Measurements from ENCODE around the gene PAX7. TPM values are rescaled to one million over a fixed set of nuclear protein-coding genes. Genes with fewer than 3 reads are reported as not detected.

Gene PAX7
- total RNA-seq, 1 experiment from 2014 or later = 0.07 TPM

DNA sequence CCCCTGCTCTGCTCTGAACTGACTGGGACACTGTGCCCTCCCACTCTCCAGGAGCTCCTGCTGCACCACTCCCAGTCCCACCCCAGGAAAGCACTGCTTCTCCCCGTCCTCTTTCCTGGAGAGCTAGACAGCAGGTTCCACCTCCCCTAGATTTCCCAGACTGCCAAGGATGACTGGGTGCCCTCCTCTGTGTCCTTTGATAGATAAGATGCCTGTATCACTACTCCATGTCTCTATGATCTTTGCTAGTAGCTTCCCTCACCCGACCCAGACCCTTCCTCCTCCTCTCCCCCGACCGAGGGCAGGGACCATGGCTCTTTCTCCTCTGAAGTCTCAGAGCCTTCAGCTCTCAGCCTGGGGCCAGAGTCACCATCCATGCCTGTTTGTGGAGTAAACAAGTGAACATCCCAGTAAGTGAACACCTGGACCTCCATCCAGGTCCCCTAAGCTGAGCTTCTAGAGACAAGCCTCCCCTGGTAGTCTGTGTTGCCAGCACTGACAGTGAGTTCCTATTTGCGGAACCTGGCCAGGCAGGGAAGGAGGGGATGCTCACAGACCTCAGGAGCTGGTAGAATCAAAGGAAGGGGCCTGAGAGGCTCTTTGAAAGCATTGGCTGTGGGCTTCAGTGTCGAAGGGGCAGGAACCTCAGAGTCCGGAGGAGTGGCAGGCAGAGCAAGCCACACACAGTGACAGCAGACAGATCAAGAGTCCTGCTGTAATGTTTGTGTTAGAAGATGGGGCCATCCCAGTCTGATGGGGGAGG lies 104.0 kb downstream of the PAX7 start:
- DNase-seq = no peak
- Histone ChIP-seq H3K27ac (ENCODE audit: low read length) (no peak overlapping the region), H4K20me1 (ENCODE audit: insufficient read depth, low read depth, low read length) (no peaks in the 10 kb centered on the region), H3K9me3 (ENCODE audit: low read length) (no peaks in the 10 kb centered on the region), H3K27me3 (ENCODE audit: low read length) (no peaks in the 10 kb centered on the region), H3K4me2 (ENCODE audit: low read depth, low read length, poor library complexity, severe bottlenecking) (no peak overlapping the region), H3K9ac (ENCODE audit: low read length) (no peak overlapping the region), H2AFZ (ENCODE audit: low read length) (no peak overlapping the region), H3K4me3 (ENCODE audit: low read length) (no peak overlapping the region), H3K4me1 (ENCODE audit: low read length) (no peaks in the 10 kb centered on the region), H3K79me2 (ENCODE audit: low read length) (no peaks in the 10 kb centered on the region), H3K9me2 (replicated peaks; ENCODE audit: insufficient read depth, low read length) (no peaks in the 10 kb centered on the region), H3K36me3 (ENCODE audit: insufficient read depth, low read length) (no peaks in the 10 kb centered on the region)

DNA sequence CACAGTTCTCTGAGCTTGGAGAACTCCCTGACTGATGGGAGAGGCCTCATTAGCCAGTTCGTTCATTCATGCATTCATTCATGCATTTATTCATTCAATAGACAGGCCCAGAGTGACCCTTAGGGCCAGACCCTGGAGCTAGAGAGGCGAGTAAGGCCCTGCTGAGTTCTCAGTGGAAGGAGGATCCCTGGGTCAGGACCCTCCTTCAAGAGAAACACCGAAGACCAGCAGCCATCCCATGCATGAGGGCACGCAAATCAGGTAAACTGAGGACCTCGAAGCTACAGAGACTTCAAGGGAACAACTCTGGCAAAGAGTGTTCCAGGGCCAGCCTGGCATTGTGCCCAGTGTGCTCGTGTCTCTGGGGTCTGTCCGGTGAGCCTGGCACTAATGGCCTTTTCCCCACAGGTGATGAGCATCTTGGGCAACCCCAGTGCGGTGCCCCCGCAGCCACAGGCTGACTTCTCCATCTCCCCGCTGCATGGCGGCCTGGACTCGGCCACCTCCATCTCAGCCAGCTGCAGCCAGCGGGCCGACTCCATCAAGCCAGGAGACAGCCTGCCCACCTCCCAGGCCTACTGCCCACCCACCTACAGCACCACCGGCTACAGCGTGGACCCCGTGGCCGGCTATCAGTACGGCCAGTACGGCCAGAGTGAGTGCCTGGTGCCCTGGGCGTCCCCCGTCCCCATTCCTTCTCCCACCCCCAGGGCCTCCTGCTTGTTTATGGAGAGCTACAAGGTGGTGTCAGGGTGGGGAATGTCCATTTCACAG lies 104.8 kb downstream of the PAX7 start:
- H3K9me3 ChIP-seq (ENCODE audit: low read length) = no peaks in the 10 kb centered on the region
- no peaks in the 10 kb centered on the region for H3K36me3 ChIP-seq (ENCODE audit: insufficient read depth, low read length)
- H3K4me3 ChIP-seq (ENCODE audit: low read length) = no peak overlapping the region
- no peaks in the 10 kb centered on the region for H3K27me3 ChIP-seq (ENCODE audit: low read length)
- DNase-seq = no peak
- H3K4me1 ChIP-seq (ENCODE audit: low read length) = no peaks in the 10 kb centered on the region
- no peaks in the 10 kb centered on the region for H3K9me2 ChIP-seq (replicated peaks; ENCODE audit: insufficient read depth, low read length)
- H3K27ac ChIP-seq (ENCODE audit: low read length) = no peak overlapping the region
- H3K9ac ChIP-seq (ENCODE audit: low read length) = no peak overlapping the region
- no peaks in the 10 kb centered on the region for H3K79me2 ChIP-seq (ENCODE audit: low read length)
- no peaks in the 10 kb centered on the region for H4K20me1 ChIP-seq (ENCODE audit: insufficient read depth, low read depth, low read length)
- no peak overlapping the region for H3K4me2 ChIP-seq (ENCODE audit: low read depth, low read length, poor library complexity, severe bottlenecking)
- H2AFZ ChIP-seq (ENCODE audit: low read length) = no peak overlapping the region

DNA sequence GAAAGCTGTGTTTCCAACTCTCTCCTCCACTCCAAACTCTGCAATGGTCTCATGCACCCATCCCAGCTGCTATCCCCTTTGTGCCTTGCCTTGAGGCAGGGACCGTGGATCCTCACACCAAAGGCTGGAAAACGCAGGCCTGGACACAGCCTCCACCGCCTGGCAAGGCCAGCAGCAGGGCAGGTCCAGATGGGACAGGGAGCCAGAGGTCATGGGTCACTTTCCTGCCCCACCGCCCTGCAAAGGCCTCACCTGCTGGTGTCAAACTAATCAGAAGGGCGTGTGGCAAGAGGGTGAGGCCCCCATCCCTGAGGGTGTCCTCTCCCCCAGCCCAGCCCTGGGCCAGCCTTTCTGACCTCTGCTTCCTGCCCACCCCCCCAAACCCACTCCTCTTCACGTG lies 106.3 kb downstream of the PAX7 start:
- Histone ChIP-seq H3K9me3 (ENCODE audit: low read length) (no peaks in the 10 kb centered on the region), H3K4me1 (ENCODE audit: low read length) (no peaks in the 10 kb centered on the region), H3K36me3 (ENCODE audit: insufficient read depth, low read length) (no peaks in the 10 kb centered on the region), H3K4me2 (ENCODE audit: low read depth, low read length, poor library complexity, severe bottlenecking) (no peak overlapping the region), H4K20me1 (ENCODE audit: insufficient read depth, low read depth, low read length) (no peaks in the 10 kb centered on the region), H3K4me3 (ENCODE audit: low read length) (no peak overlapping the region), H2AFZ (ENCODE audit: low read length) (no peak overlapping the region), H3K9ac (ENCODE audit: low read length) (no peak overlapping the region), H3K27ac (ENCODE audit: low read length) (no peak overlapping the region), H3K9me2 (replicated peaks; ENCODE audit: insufficient read depth, low read length) (no peaks in the 10 kb centered on the region), H3K27me3 (ENCODE audit: low read length) (no peaks in the 10 kb centered on the region), H3K79me2 (ENCODE audit: low read length) (no peaks in the 10 kb centered on the region)
- no peak for DNase-seq

DNA sequence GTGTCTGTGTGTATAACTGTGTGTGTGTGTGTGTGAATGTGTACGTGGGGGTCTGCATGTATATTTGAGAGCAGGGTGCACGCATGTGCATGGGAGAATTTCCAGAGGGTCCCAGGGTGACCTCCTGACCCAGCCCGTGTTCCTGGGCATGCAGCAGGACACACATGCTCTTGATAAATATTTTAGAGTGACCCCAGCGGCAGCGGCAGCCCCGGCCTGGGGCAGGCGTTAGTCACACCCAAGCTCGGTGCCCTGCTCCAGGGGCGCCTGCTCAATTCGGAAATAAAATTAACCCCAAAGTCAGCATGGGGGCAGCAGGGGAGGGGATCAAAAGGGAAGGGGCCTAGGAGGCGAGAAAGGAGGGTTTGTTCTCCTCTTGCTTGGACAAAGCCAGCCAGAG lies 107.5 kb downstream of the PAX7 start:
- H3K9me2 ChIP-seq (replicated peaks; ENCODE audit: insufficient read depth, low read length) = no peaks in the 10 kb centered on the region
- no peaks in the 10 kb centered on the region for H3K4me1 ChIP-seq (ENCODE audit: low read length)
- no peak overlapping the region for H3K27ac ChIP-seq (ENCODE audit: low read length)
- no peaks in the 10 kb centered on the region for H3K27me3 ChIP-seq (ENCODE audit: low read length)
- no peak overlapping the region for H3K4me2 ChIP-seq (ENCODE audit: low read depth, low read length, poor library complexity, severe bottlenecking)
- H3K9ac ChIP-seq (ENCODE audit: low read length) = no peak overlapping the region
- DNase-seq = no peak
- no peaks in the 10 kb centered on the region for H3K79me2 ChIP-seq (ENCODE audit: low read length)
- no peak overlapping the region for H2AFZ ChIP-seq (ENCODE audit: low read length)
- no peaks in the 10 kb centered on the region for H3K9me3 ChIP-seq (ENCODE audit: low read length)
- no peak overlapping the region for H3K4me3 ChIP-seq (ENCODE audit: low read length)
- H4K20me1 ChIP-seq (ENCODE audit: insufficient read depth, low read depth, low read length) = no peaks in the 10 kb centered on the region
- H3K36me3 ChIP-seq (ENCODE audit: insufficient read depth, low read length) = no peaks in the 10 kb centered on the region

DNA sequence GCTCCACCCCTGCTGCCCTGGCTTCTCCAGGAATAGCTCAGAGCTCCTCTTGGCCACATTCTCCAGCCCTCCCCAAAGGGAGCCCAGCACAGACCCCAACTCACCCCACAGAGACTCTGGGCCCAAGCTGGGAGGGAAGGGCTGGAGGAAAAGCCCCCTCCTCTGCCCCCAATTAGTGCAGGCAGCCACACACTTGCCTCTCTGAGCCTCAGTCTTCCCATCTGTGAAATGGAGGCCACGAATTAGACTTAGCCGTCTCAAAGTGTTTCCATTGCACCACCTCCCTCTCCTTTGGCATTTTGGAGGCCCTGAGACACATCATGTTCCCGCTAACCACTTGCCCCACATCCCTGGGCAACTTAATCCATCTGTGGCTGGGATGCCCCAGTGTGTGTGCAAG lies 108.0 kb downstream of the PAX7 start:
- Histone ChIP-seq H2AFZ (ENCODE audit: low read length) (no peak overlapping the region), H3K4me1 (ENCODE audit: low read length) (no peaks in the 10 kb centered on the region), H3K27me3 (ENCODE audit: low read length) (no peaks in the 10 kb centered on the region), H4K20me1 (ENCODE audit: insufficient read depth, low read depth, low read length) (no peaks in the 10 kb centered on the region), H3K36me3 (ENCODE audit: insufficient read depth, low read length) (no peaks in the 10 kb centered on the region), H3K9me3 (ENCODE audit: low read length) (no peaks in the 10 kb centered on the region), H3K79me2 (ENCODE audit: low read length) (no peaks in the 10 kb centered on the region), H3K9ac (ENCODE audit: low read length) (no peak overlapping the region), H3K27ac (ENCODE audit: low read length) (no peak overlapping the region), H3K4me2 (ENCODE audit: low read depth, low read length, poor library complexity, severe bottlenecking) (no peak overlapping the region), H3K4me3 (ENCODE audit: low read length) (no peak overlapping the region), H3K9me2 (replicated peaks; ENCODE audit: insufficient read depth, low read length) (no peaks in the 10 kb centered on the region)
- no peak for DNase-seq

DNA sequence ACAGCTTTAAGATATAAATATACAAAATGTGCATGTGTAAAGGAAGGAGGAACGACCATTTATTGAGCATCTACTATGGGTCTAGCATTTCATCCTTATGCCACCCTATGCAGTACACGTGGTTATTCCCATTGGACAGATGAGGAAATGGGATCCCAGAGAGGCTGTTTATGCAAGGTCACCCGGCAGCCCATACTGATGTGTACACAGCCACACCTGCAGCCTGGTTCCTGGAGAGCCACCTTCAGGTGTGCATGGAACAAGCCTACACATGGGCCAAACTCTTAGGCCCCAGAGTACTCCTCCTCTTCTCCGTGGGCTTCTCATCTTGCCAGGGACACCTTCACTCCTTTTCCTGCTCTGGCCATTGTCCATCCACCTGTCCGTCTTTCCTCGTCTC lies 108.8 kb downstream of the PAX7 start:
- Histone ChIP-seq H4K20me1 (ENCODE audit: insufficient read depth, low read depth, low read length) (no peaks in the 10 kb centered on the region), H3K27me3 (ENCODE audit: low read length) (no peaks in the 10 kb centered on the region), H2AFZ (ENCODE audit: low read length) (no peak overlapping the region), H3K9ac (ENCODE audit: low read length) (no peak overlapping the region), H3K27ac (ENCODE audit: low read length) (no peak overlapping the region), H3K79me2 (ENCODE audit: low read length) (no peaks in the 10 kb centered on the region), H3K9me3 (ENCODE audit: low read length) (no peaks in the 10 kb centered on the region), H3K36me3 (ENCODE audit: insufficient read depth, low read length) (no peaks in the 10 kb centered on the region), H3K9me2 (replicated peaks; ENCODE audit: insufficient read depth, low read length) (no peaks in the 10 kb centered on the region), H3K4me2 (ENCODE audit: low read depth, low read length, poor library complexity, severe bottlenecking) (no peak overlapping the region), H3K4me1 (ENCODE audit: low read length) (no peaks in the 10 kb centered on the region), H3K4me3 (ENCODE audit: low read length) (no peak overlapping the region)
- DNase-seq = no peak

DNA sequence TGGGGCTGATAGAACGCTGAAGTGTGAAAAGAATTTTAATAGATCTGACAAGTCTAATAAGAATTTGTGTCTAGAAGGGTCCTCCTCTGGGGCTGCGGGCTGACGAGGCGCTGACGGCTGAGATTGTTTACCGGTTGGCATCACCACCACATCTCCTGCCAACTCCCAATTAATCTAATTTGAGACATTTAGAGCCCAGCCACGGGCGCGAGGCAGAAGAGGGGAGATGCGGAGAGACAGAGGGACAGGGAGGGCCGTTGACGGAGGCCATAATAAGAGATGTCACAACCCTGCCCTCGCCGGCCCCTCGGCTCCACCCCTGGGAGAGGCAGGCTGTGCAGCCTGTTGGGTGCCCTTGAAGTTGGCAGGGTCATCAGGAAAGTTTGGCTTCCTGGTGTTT lies 109.3 kb downstream of the PAX7 start:
- H3K4me1 ChIP-seq (ENCODE audit: low read length) = no peaks in the 10 kb centered on the region
- H3K27me3 ChIP-seq (ENCODE audit: low read length) = no peaks in the 10 kb centered on the region
- H3K79me2 ChIP-seq (ENCODE audit: low read length) = no peaks in the 10 kb centered on the region
- H3K9me3 ChIP-seq (ENCODE audit: low read length) = no peaks in the 10 kb centered on the region
- H3K9me2 ChIP-seq (replicated peaks; ENCODE audit: insufficient read depth, low read length) = no peaks in the 10 kb centered on the region
- no peaks in the 10 kb centered on the region for H3K36me3 ChIP-seq (ENCODE audit: insufficient read depth, low read length)
- no peak overlapping the region for H2AFZ ChIP-seq (ENCODE audit: low read length)
- H4K20me1 ChIP-seq (ENCODE audit: insufficient read depth, low read depth, low read length) = no peaks in the 10 kb centered on the region
- no peak overlapping the region for H3K4me2 ChIP-seq (ENCODE audit: low read depth, low read length, poor library complexity, severe bottlenecking)
- H3K4me3 ChIP-seq (ENCODE audit: low read length) = no peak overlapping the region
- H3K9ac ChIP-seq (ENCODE audit: low read length) = no peak overlapping the region
- DNase-seq = no peak
- no peak overlapping the region for H3K27ac ChIP-seq (ENCODE audit: low read length)

DNA sequence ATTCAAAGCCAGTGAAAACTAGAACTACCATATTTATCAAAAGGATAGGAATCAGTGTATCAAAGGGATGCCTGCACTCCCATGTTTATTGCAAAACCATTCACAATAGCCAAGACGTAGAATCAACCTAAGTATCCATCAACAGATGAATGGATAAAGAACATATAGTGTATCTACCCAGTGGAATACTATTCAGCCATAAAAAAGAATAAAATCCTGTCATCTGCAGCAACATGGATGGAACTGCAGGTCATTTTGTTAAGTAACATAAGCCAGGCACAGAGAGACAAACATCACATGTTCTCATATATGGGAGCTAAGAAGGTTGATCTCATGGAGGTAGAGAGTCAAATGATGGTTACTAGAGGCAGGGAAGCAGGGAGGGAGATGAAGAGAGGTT lies 110.0 kb downstream of the PAX7 start:
- no peak for DNase-seq
- Histone ChIP-seq H2AFZ (ENCODE audit: low read length) (no peak overlapping the region), H3K4me3 (ENCODE audit: low read length) (no peak overlapping the region)

More for the DNA sequence above, 110.0 kb downstream of the PAX7 start:
- Histone ChIP-seq H3K27ac (ENCODE audit: low read length) (no peak overlapping the region), H3K9me2 (replicated peaks; ENCODE audit: insufficient read depth, low read length) (no peaks in the 10 kb centered on the region), H3K9ac (ENCODE audit: low read length) (no peak overlapping the region), H3K4me1 (ENCODE audit: low read length) (no peaks in the 10 kb centered on the region), H3K4me2 (ENCODE audit: low read depth, low read length, poor library complexity, severe bottlenecking) (no peak overlapping the region), H4K20me1 (ENCODE audit: insufficient read depth, low read depth, low read length) (no peaks in the 10 kb centered on the region), H3K79me2 (ENCODE audit: low read length) (no peaks in the 10 kb centered on the region), H3K27me3 (ENCODE audit: low read length) (no peaks in the 10 kb centered on the region), H3K36me3 (ENCODE audit: insufficient read depth, low read length) (no peaks in the 10 kb centered on the region), H3K9me3 (ENCODE audit: low read length) (no peaks in the 10 kb centered on the region)
